ENCODE measurements around the gene TBC1D32.
"Not testable (repeated sequence)": the region's sequence is repeated elsewhere in the genome, so short reads cannot be mapped to it uniquely, and the experiment has no call there.

Gene TBC1D32

DNA sequence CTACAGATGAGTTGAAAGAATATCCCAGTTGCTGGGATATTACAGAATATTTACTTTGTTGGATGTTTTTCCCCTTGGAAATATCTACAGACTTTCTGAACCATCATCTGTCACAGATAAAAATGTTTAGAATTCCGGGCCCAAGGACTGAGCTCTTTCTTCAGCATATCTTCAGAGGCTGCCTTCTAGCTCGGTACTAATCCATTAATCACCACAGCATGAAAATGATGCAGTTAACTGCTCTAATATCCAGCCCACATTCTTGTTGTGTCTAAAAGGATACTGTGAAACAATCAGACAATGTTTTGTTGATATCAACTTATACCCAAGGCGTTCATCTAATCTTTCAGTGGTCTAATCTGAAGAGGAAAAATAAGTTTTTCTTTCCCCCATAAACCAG lies 247.4 kb downstream of the TBC1D32 start:
- Histone ChIP-seq H3K27ac (replicated peaks) (no peak overlapping the region), H3K27me3 (ENCODE audit: insufficient read depth, poor library complexity, severe bottlenecking) (no peaks in the 10 kb centered on the region), H3K4me3 (replicated peaks; ENCODE audit: insufficient read depth, low read length) (no peak overlapping the region)
- TF ChIP-seq, protein P1, sequence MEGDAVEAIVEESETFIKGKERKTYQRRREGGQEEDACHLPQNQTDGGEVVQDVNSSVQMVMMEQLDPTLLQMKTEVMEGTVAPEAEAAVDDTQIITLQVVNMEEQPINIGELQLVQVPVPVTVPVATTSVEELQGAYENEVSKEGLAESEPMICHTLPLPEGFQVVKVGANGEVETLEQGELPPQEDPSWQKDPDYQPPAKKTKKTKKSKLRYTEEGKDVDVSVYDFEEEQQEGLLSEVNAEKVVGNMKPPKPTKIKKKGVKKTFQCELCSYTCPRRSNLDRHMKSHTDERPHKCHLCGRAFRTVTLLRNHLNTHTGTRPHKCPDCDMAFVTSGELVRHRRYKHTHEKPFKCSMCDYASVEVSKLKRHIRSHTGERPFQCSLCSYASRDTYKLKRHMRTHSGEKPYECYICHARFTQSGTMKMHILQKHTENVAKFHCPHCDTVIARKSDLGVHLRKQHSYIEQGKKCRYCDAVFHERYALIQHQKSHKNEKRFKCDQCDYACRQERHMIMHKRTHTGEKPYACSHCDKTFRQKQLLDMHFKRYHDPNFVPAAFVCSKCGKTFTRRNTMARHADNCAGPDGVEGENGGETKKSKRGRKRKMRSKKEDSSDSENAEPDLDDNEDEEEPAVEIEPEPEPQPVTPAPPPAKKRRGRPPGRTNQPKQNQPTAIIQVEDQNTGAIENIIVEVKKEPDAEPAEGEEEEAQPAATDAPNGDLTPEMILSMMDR (IDR thresholded peaks at IDR 0.05; ENCODE audit: insufficient read depth, low read length): no peak
- no peak for TF ChIP-seq GABPA (IDR thresholded peaks at IDR 0.05; ENCODE audit: low read depth)
- no peak for TF ChIP-seq SPI1 (IDR thresholded peaks at IDR 0.05; ENCODE audit: borderline replicate concordance, low read depth)
- TF ChIP-seq, protein P2, sequence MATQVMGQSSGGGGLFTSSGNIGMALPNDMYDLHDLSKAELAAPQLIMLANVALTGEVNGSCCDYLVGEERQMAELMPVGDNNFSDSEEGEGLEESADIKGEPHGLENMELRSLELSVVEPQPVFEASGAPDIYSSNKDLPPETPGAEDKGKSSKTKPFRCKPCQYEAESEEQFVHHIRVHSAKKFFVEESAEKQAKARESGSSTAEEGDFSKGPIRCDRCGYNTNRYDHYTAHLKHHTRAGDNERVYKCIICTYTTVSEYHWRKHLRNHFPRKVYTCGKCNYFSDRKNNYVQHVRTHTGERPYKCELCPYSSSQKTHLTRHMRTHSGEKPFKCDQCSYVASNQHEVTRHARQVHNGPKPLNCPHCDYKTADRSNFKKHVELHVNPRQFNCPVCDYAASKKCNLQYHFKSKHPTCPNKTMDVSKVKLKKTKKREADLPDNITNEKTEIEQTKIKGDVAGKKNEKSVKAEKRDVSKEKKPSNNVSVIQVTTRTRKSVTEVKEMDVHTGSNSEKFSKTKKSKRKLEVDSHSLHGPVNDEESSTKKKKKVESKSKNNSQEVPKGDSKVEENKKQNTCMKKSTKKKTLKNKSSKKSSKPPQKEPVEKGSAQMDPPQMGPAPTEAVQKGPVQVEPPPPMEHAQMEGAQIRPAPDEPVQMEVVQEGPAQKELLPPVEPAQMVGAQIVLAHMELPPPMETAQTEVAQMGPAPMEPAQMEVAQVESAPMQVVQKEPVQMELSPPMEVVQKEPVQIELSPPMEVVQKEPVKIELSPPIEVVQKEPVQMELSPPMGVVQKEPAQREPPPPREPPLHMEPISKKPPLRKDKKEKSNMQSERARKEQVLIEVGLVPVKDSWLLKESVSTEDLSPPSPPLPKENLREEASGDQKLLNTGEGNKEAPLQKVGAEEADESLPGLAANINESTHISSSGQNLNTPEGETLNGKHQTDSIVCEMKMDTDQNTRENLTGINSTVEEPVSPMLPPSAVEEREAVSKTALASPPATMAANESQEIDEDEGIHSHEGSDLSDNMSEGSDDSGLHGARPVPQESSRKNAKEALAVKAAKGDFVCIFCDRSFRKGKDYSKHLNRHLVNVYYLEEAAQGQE (IDR thresholded peaks at IDR 0.05; ENCODE audit: insufficient replicate concordance, low read depth): no peak
- TF ChIP-seq POLR2AphosphoS5 (IDR thresholded peaks at IDR 0.05; ENCODE audit: low read depth): no peak
- no peak for DNase-seq (ENCODE audit: low read depth in 1 of 2, low spot score in 1 of 2)

DNA sequence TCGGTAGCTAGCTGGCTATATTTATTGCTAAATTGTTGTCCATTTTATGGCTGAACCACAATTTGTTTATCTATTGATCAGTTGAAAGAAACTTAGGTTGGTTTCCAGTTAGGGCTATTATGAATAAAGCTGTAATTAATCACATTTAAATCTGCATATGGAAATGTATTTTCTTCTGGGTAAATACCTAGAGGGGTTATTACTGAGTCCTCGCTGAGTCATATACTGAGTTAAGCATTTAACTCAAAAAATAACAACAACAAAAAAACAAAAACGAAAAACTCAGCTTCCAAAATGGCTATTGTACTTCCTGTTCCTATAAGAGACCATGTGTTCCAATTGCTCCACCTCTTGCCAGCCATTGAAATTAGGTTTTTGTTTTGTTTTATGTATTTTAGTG lies 258.2 kb downstream of the TBC1D32 start:
- Histone ChIP-seq H3K27me3 (ENCODE audit: insufficient read depth, poor library complexity, severe bottlenecking) (no peaks in the 10 kb centered on the region), H3K27ac (replicated peaks) (no peak overlapping the region), H3K4me3 (replicated peaks; ENCODE audit: insufficient read depth, low read length) (no peak overlapping the region)
- DNase-seq (ENCODE audit: low read depth in 1 of 2, low spot score in 1 of 2): no peak
- TF ChIP-seq POLR2AphosphoS5 (IDR thresholded peaks at IDR 0.05; ENCODE audit: low read depth) (no peak), SPI1 (IDR thresholded peaks at IDR 0.05; ENCODE audit: borderline replicate concordance, low read depth) (no peak), GABPA (IDR thresholded peaks at IDR 0.05; ENCODE audit: low read depth) (no peak)
- TF ChIP-seq, protein P1 (IDR thresholded peaks at IDR 0.05; ENCODE audit: insufficient read depth, low read length): no peak
- TF ChIP-seq, protein P2 (IDR thresholded peaks at IDR 0.05; ENCODE audit: insufficient replicate concordance, low read depth): no peak

DNA sequence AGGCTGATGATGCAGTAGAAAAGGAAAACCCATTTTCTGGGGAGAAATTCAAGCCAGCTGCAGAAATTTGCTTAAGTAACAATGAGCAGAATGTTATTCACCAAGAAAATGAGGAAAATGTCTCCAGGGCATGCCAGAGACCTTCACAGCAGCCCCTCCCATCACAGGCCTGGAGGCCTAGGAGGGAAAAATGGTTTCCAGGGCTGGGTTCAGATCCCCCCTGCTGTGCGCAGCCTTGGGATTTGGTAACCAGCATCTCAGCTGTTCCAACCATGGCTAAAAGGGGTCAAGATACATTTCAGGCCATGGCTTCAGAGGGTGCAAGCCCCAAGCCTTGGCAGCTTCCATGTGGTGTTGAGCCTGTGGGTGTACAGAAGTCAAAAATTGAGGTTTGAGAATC lies 265.5 kb downstream of the TBC1D32 start:
- not testable (repeated sequence) for H3K4me3 ChIP-seq (replicated peaks; ENCODE audit: insufficient read depth, low read length); DNase-seq (ENCODE audit: low read depth in 1 of 2, low spot score in 1 of 2); H3K27me3 ChIP-seq (ENCODE audit: insufficient read depth, poor library complexity, severe bottlenecking); H3K27ac ChIP-seq (replicated peaks)

DNA sequence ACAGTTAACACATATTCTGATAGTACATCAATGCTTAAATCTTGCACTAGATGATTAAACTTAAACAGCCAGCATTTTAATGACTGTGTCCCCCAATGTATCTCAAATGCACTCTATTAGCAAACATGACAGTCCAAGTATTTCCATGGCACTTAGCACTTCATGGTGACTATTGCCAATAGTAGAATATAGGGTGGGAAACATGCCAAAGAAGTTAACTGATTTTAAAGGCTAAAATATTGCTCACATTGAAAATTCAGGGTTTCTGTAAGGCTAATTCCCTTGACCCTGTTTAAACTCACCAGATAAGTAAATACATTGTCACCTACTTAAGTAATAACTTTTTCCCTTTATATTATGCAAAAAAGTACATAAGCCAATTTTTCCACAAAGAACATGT lies 266.9 kb downstream of the TBC1D32 start:
- TF ChIP-seq, protein P1 (IDR thresholded peaks at IDR 0.05; ENCODE audit: insufficient read depth, low read length): no peak
- TF ChIP-seq SPI1 (IDR thresholded peaks at IDR 0.05; ENCODE audit: borderline replicate concordance, low read depth) (no peak), POLR2AphosphoS5 (IDR thresholded peaks at IDR 0.05; ENCODE audit: low read depth) (no peak), GABPA (IDR thresholded peaks at IDR 0.05; ENCODE audit: low read depth) (no peak)
- TF ChIP-seq, protein P2 (IDR thresholded peaks at IDR 0.05; ENCODE audit: insufficient replicate concordance, low read depth): no peak
- Histone ChIP-seq H3K27ac (replicated peaks) (no peak overlapping the region), H3K27me3 (ENCODE audit: insufficient read depth, poor library complexity, severe bottlenecking) (no peaks in the 10 kb centered on the region), H3K4me3 (replicated peaks; ENCODE audit: insufficient read depth, low read length) (no peak overlapping the region)
- DNase-seq (ENCODE audit: low read depth in 1 of 2, low spot score in 1 of 2): no peak
